SK-N-SH (cell line): ENCODE measurements around the gene USP15. TPM values are rescaled to one million over a fixed set of nuclear protein-coding genes. Genes with fewer than 3 reads are reported as not detected.

Source experiments
- CTCF ChIA-PET: fragments of 300-600, 350-600 bp; formaldehyde crosslinking; extraction: SDS; loops from one replicate; lab custom pipeline; 2021; lab: Yijun Ruan, JAX
- POLR2A ChIA-PET: fragments of 350-600 bp; sonication (Branson Sonifier 250); formaldehyde crosslinking; extraction: SDS; loops from one replicate; lab custom pipeline; 2020; ENCODE audit warnings: antibody characterized with exemption, inconsistent platforms; lab: Yijun Ruan, JAX
- DNase-seq: peaks from one replicate; pipeline ENCODE4 v3.0.0; 2012
- H2AFZ ChIP-seq: fragments of 200-600 bp; sonication (generic); 2 replicates; pipeline ENCODE4 v1.8.1; 2016; ENCODE audit warnings: antibody characterized with exemption, mild to moderate bottlenecking, low read depth
- H3F3A ChIP-seq: fragments of 200-600 bp; sonication (generic); replicated peaks from 2 replicates; pipeline ENCODE3; 2016; ENCODE audit warnings: antibody characterized with exemption, mild to moderate bottlenecking; ENCODE audit not compliant: insufficient read depth
- H3K27ac ChIP-seq, 2 experiments: fragments of 200-500 bp in 1 of 2; fragments of 200-600 bp in 1 of 2; sonication (Bioruptor generic) in 1 of 2; sonication (generic), shearing (Covaris generic) in 1 of 2; 2 replicates each; pipeline versions ENCODE4 v1.5.1 to v1.6.1; 2014 to 2016; ENCODE audit warnings: low read depth in 2 of 2, inconsistent platforms in 1 of 2, low read length in 1 of 2, mild to moderate bottlenecking in 1 of 2, mixed read lengths in 1 of 2
- H3K27me3 ChIP-seq: fragments of 200-600 bp; sonication (generic), shearing (Covaris generic); 2 replicates; pipeline ENCODE4 v1.6.1; 2016; ENCODE audit warnings: mixed run types; ENCODE audit not compliant: insufficient read depth
- H3K36me3 ChIP-seq, 2 experiments: fragments of 200-500 bp in 1 of 2; fragments of 200-600 bp in 1 of 2; sonication (Bioruptor generic) in 1 of 2; sonication (generic) in 1 of 2; replicated peaks in 1 of 2; 2 replicates each; pipeline versions ENCODE3 to v1.5.1; 2014 to 2016; ENCODE audit warnings: low read length in 1 of 2, mild to moderate bottlenecking in 1 of 2; ENCODE audit not compliant: insufficient read depth in 2 of 2, control insufficient read depth in 1 of 2
- H3K4me1 ChIP-seq, 2 experiments: fragments of 200-500 bp in 1 of 2; fragments of 200-600 bp in 1 of 2; sonication (Bioruptor generic) in 1 of 2; sonication (generic), shearing (Covaris generic) in 1 of 2; 2 replicates each; pipeline versions ENCODE4 v1.5.1 to v1.6.1; 2014 to 2016; ENCODE audit warnings: low read depth in 1 of 2, low read length in 1 of 2, mixed run types in 1 of 2; ENCODE audit not compliant: insufficient read depth in 2 of 2, control insufficient read depth in 1 of 2
- H3K4me2 ChIP-seq: fragments of 200-600 bp; sonication (generic), shearing (Covaris generic); 2 replicates; pipeline ENCODE4 v1.6.1; 2017; ENCODE audit warnings: mixed run types
- H3K4me3 ChIP-seq, 2 experiments: fragments of 200-500 bp in 1 of 2; fragments of 200-600 bp in 1 of 2; sonication (Bioruptor generic) in 1 of 2; sonication (generic), shearing (Covaris generic) in 1 of 2; 2 replicates each; pipeline versions ENCODE4 v1.5.1 to v1.8.1; 2014 to 2016; ENCODE audit warnings: low read depth in 2 of 2, inconsistent platforms in 1 of 2, low read length in 1 of 2, mild to moderate bottlenecking in 1 of 2, mixed read lengths in 1 of 2, moderate library complexity in 1 of 2
- H3K79me2 ChIP-seq: fragments of 200-600 bp; sonication (generic); 2 replicates; pipeline ENCODE4 v1.8.1; 2017; ENCODE audit warnings: mild to moderate bottlenecking; ENCODE audit not compliant: insufficient read depth
- H3K9ac ChIP-seq: fragments of 200-600 bp; sonication (generic); 2 replicates; pipeline ENCODE4 v1.6.1; 2017; ENCODE audit warnings: mixed run types
- H3K9me2 ChIP-seq: fragments of 200-600 bp; sonication (generic); 2 replicates; pipeline ENCODE4 v1.6.1; 2017; ENCODE audit warnings: mixed run types
- H3K9me3 ChIP-seq: fragments of 200-600 bp; sonication (generic); 2 replicates; pipeline ENCODE4 v1.6.1; 2017; ENCODE audit warnings: mixed run types, mild to moderate bottlenecking, moderate library complexity
- H4K20me1 ChIP-seq: fragments of 200-600 bp; sonication (generic); 2 replicates; pipeline ENCODE4 v1.6.1; 2017; ENCODE audit warnings: mild to moderate bottlenecking, mixed run types; ENCODE audit not compliant: insufficient read depth
- CHD2 ChIP-seq: fragments of 150-350 bp; IDR thresholded peaks from 2 replicates; pipeline ENCODE4 v1.6.1; 2018; ENCODE audit warnings: low read length; ENCODE audit not compliant: partially characterized antibody
- ELF1 ChIP-seq: IDR thresholded peaks from 2 replicates; pipeline ENCODE4 v1.4.0; 2012
- EZH2phosphoT487 ChIP-seq: fragments of 200-600 bp; sonication (generic); IDR thresholded peaks from 2 replicates; pipeline ENCODE4 v1.6.1; 2017; ENCODE audit warnings: low read depth, mixed run types, mild to moderate bottlenecking, antibody characterized with exemption, moderate library complexity, borderline replicate concordance
- FOSL2 ChIP-seq: IDR thresholded peaks from 2 replicates; pipeline ENCODE4 v1.4.0; 2012; ENCODE audit warnings: low read depth, mild to moderate bottlenecking, moderate library complexity, borderline replicate concordance
- FOXJ3 ChIP-seq: sonication (generic); formaldehyde crosslinking; IDR thresholded peaks from 2 replicates; pipeline ENCODE4 v1.5.1; 2020; ENCODE audit warnings: mild to moderate bottlenecking, missing genetic modification reagents
- FOXM1 ChIP-seq: IDR thresholded peaks from 2 replicates; pipeline ENCODE4 v1.4.0; 2012; ENCODE audit warnings: low read depth, mild to moderate bottlenecking
- GABPA ChIP-seq: IDR thresholded peaks from 2 replicates; pipeline ENCODE4 v1.4.0; 2012; ENCODE audit warnings: low read depth, mild to moderate bottlenecking
- GATA2 ChIP-seq: sonication (generic); formaldehyde crosslinking; IDR thresholded peaks from 2 replicates; pipeline ENCODE4 v1.5.0; 2020; ENCODE audit warnings: mild to moderate bottlenecking, missing genetic modification reagents
- IRF3 ChIP-seq: fragments of 150-350 bp; IDR thresholded peaks from 2 replicates; pipeline ENCODE4 v1.6.1; 2016; ENCODE audit warnings: mild to moderate bottlenecking, low read depth, low read length
- MAX ChIP-seq: IDR thresholded peaks from 2 replicates; pipeline ENCODE4 v1.4.0; 2012; ENCODE audit warnings: low read depth
- MEF2A ChIP-seq: IDR thresholded peaks from 2 replicates; pipeline ENCODE4 v1.4.0; 2012; ENCODE audit warnings: low read depth, borderline replicate concordance
- PBX3 ChIP-seq: IDR thresholded peaks from 2 replicates; pipeline ENCODE4; 2012
- RAD21 ChIP-seq: IDR thresholded peaks from 2 replicates; pipeline ENCODE4 v1.6.1; 2012; ENCODE audit warnings: mild to moderate bottlenecking, low read length
- REST ChIP-seq: IDR thresholded peaks from 2 replicates; pipeline ENCODE4 v1.6.1; 2012; ENCODE audit warnings: mild to moderate bottlenecking, low read depth, low read length, moderate library complexity
- RFX5 ChIP-seq: IDR thresholded peaks from 2 replicates; pipeline ENCODE4 v1.6.1; 2012; ENCODE audit warnings: mild to moderate bottlenecking, improper control_type of control experiment, low read length
- SIN3A ChIP-seq: IDR thresholded peaks from 2 replicates; pipeline ENCODE4 v1.6.1; 2012; ENCODE audit warnings: low read depth, mild to moderate bottlenecking, low read length, moderate library complexity, borderline replicate concordance
- USF2 ChIP-seq: fragments of 150-350 bp; IDR thresholded peaks from 2 replicates; pipeline ENCODE4 v1.6.1; 2017; ENCODE audit warnings: antibody characterized with exemption, low read length, low read depth, borderline replicate concordance
- YY1 ChIP-seq: IDR thresholded peaks from 2 replicates; pipeline ENCODE4 v1.4.0; 2012; ENCODE audit warnings: low read depth, mild to moderate bottlenecking
- ZBTB33 ChIP-seq: IDR thresholded peaks from 2 replicates; pipeline ENCODE4 v1.4.0; 2012; ENCODE audit warnings: low read depth, borderline replicate concordance
- WGBS: methylation state at CpG from one replicate; pipeline ENCODE4 v1.1.6; 2017; ENCODE audit warnings: low lambda C conversion rate; 5-methylcytosine and 5-hydroxymethylcytosine counted together
- polyA plus RNA-seq, 3 experiments: library from polyadenylated mRNA; depleted of rRNA; stranded (reverse); fragments of >200 nt; gene quantifications; 2 replicates each; pipeline ENCODE4 v1.2.3, GENCODE V29; 2012

USP15 gene
- polyA plus RNA-seq, 1 of the 3 experiments (the other 2 are of a cell fraction) = 13.2 TPM

- no peak for TF ChIP-seq IRF3
- no peak for TF ChIP-seq YY1
- TF ChIP-seq FOXJ3 (CRISPR knock-in tag) = no peak
- no peak for TF ChIP-seq PBX3
- no peak for TF ChIP-seq MAX
These were observed 30.6 kb downstream of the USP15 start (continued) for GRCh38 chr12:62290846-62291245.

GRCh38 chr12:62291864-62292760 is 31.9 kb downstream of the USP15 start:
- DNase-seq = no peak
- no peak for TF ChIP-seq FOSL2
- TF ChIP-seq REST = no peak
- no peak for TF ChIP-seq CHD2
- TF ChIP-seq RFX5 = no peak
- no peak for TF ChIP-seq MEF2A
- no peak for TF ChIP-seq USF2
- TF ChIP-seq RAD21 = no peak
- no peak for TF ChIP-seq GATA2
- TF ChIP-seq ELF1 = no peak
- no peak for TF ChIP-seq YY1
- TF ChIP-seq FOXM1 = no peak
- no peak for TF ChIP-seq EZH2phosphoT487
- TF ChIP-seq SIN3A = no peak
- no peak for TF ChIP-seq ZBTB33
- TF ChIP-seq MAX = no peak
- TF ChIP-seq GABPA = no peak

More at GRCh38 chr12:62291864-62292760, 31.9 kb downstream of the USP15 start:
- Histone ChIP-seq H3K9me2 (no peaks in the 10 kb centered on the region), H4K20me1 (peaks cover 26% of the 10 kb centered on the region), H3K9ac (no peak overlapping the region), H3F3A (no peaks in the 10 kb centered on the region), H3K4me1 (peaks cover 0 to 7% of the 10 kb centered on the region in 2 experiments; a peak in 1 of 4 replicates), H3K27ac (no peak overlapping the region), H3K9me3 (peaks cover 14% of the 10 kb centered on the region), H2AFZ (no peak overlapping the region), H3K36me3 (peaks cover 19 to 21% of the 10 kb centered on the region in 2 experiments), H3K4me3 (no peak overlapping the region), H3K79me2 (peaks cover 74% of the 10 kb centered on the region), H3K4me2 (no peak overlapping the region), H3K27me3 (no peaks in the 10 kb centered on the region)
- 100% methylated on average over 1 of the region's 2 CpGs for WGBS
- ChIA-PET CTCF (interaction anchor here (1.3 kb wide), 2 partner anchors 8 to 9 kb away, joined by 3 read pairs; no protein-coding TSS in a partner anchor), POLR2A (no interaction called here)
